SK-N-SH (cell line): Measurements from ENCODE around the gene DLG2. TPM values are rescaled to one million over a fixed set of nuclear protein-coding genes. Genes with fewer than 3 reads are reported as not detected.

Experiments
- CTCF ChIA-PET: fragments of 300-600, 350-600 bp; formaldehyde crosslinking; extraction: SDS; loops from one replicate; lab custom pipeline; 2021; lab: Yijun Ruan, JAX
- POLR2A ChIA-PET: fragments of 350-600 bp; sonication (Branson Sonifier 250); formaldehyde crosslinking; extraction: SDS; loops from one replicate; lab custom pipeline; 2020; ENCODE audit warnings: antibody characterized with exemption, inconsistent platforms; lab: Yijun Ruan, JAX
- DNase-seq: peaks from one replicate; pipeline ENCODE4 v3.0.0; 2012
- H2AFZ ChIP-seq: fragments of 200-600 bp; sonication (generic); 2 replicates; pipeline ENCODE4 v1.8.1; 2016; ENCODE audit warnings: antibody characterized with exemption, mild to moderate bottlenecking, low read depth
- H3F3A ChIP-seq: fragments of 200-600 bp; sonication (generic); replicated peaks from 2 replicates; pipeline ENCODE3; 2016; ENCODE audit warnings: antibody characterized with exemption, mild to moderate bottlenecking; ENCODE audit not compliant: insufficient read depth
- H3K27ac ChIP-seq, 2 experiments: fragments of 200-500 bp in 1 of 2; fragments of 200-600 bp in 1 of 2; sonication (Bioruptor generic) in 1 of 2; sonication (generic), shearing (Covaris generic) in 1 of 2; 2 replicates each; pipeline versions ENCODE4 v1.5.1 to v1.6.1; 2014 to 2016; ENCODE audit warnings: low read depth in 2 of 2, inconsistent platforms in 1 of 2, low read length in 1 of 2, mild to moderate bottlenecking in 1 of 2, mixed read lengths in 1 of 2
- H3K27me3 ChIP-seq: fragments of 200-600 bp; sonication (generic), shearing (Covaris generic); 2 replicates; pipeline ENCODE4 v1.6.1; 2016; ENCODE audit warnings: mixed run types; ENCODE audit not compliant: insufficient read depth
- H3K36me3 ChIP-seq, 2 experiments: fragments of 200-500 bp in 1 of 2; fragments of 200-600 bp in 1 of 2; sonication (Bioruptor generic) in 1 of 2; sonication (generic) in 1 of 2; replicated peaks in 1 of 2; 2 replicates each; pipeline versions ENCODE3 to v1.5.1; 2014 to 2016; ENCODE audit warnings: low read length in 1 of 2, mild to moderate bottlenecking in 1 of 2; ENCODE audit not compliant: insufficient read depth in 2 of 2, control insufficient read depth in 1 of 2
- H3K4me1 ChIP-seq, 2 experiments: fragments of 200-500 bp in 1 of 2; fragments of 200-600 bp in 1 of 2; sonication (Bioruptor generic) in 1 of 2; sonication (generic), shearing (Covaris generic) in 1 of 2; 2 replicates each; pipeline versions ENCODE4 v1.5.1 to v1.6.1; 2014 to 2016; ENCODE audit warnings: low read depth in 1 of 2, low read length in 1 of 2, mixed run types in 1 of 2; ENCODE audit not compliant: insufficient read depth in 2 of 2, control insufficient read depth in 1 of 2
- H3K4me2 ChIP-seq: fragments of 200-600 bp; sonication (generic), shearing (Covaris generic); 2 replicates; pipeline ENCODE4 v1.6.1; 2017; ENCODE audit warnings: mixed run types
- H3K4me3 ChIP-seq, 2 experiments: fragments of 200-500 bp in 1 of 2; fragments of 200-600 bp in 1 of 2; sonication (Bioruptor generic) in 1 of 2; sonication (generic), shearing (Covaris generic) in 1 of 2; 2 replicates each; pipeline versions ENCODE4 v1.5.1 to v1.8.1; 2014 to 2016; ENCODE audit warnings: low read depth in 2 of 2, inconsistent platforms in 1 of 2, low read length in 1 of 2, mild to moderate bottlenecking in 1 of 2, mixed read lengths in 1 of 2, moderate library complexity in 1 of 2
- H3K79me2 ChIP-seq: fragments of 200-600 bp; sonication (generic); 2 replicates; pipeline ENCODE4 v1.8.1; 2017; ENCODE audit warnings: mild to moderate bottlenecking; ENCODE audit not compliant: insufficient read depth
- H3K9ac ChIP-seq: fragments of 200-600 bp; sonication (generic); 2 replicates; pipeline ENCODE4 v1.6.1; 2017; ENCODE audit warnings: mixed run types
- H3K9me2 ChIP-seq: fragments of 200-600 bp; sonication (generic); 2 replicates; pipeline ENCODE4 v1.6.1; 2017; ENCODE audit warnings: mixed run types
- H3K9me3 ChIP-seq: fragments of 200-600 bp; sonication (generic); 2 replicates; pipeline ENCODE4 v1.6.1; 2017; ENCODE audit warnings: mixed run types, mild to moderate bottlenecking, moderate library complexity
- H4K20me1 ChIP-seq: fragments of 200-600 bp; sonication (generic); 2 replicates; pipeline ENCODE4 v1.6.1; 2017; ENCODE audit warnings: mild to moderate bottlenecking, mixed run types; ENCODE audit not compliant: insufficient read depth
- ELF1 ChIP-seq: IDR thresholded peaks from 2 replicates; pipeline ENCODE4 v1.4.0; 2012
- FOSL2 ChIP-seq: IDR thresholded peaks from 2 replicates; pipeline ENCODE4 v1.4.0; 2012; ENCODE audit warnings: low read depth, mild to moderate bottlenecking, moderate library complexity, borderline replicate concordance
- FOXJ3 ChIP-seq: sonication (generic); formaldehyde crosslinking; IDR thresholded peaks from 2 replicates; pipeline ENCODE4 v1.5.1; 2020; ENCODE audit warnings: mild to moderate bottlenecking, missing genetic modification reagents
- FOXM1 ChIP-seq: IDR thresholded peaks from 2 replicates; pipeline ENCODE4 v1.4.0; 2012; ENCODE audit warnings: low read depth, mild to moderate bottlenecking
- GABPA ChIP-seq: IDR thresholded peaks from 2 replicates; pipeline ENCODE4 v1.4.0; 2012; ENCODE audit warnings: low read depth, mild to moderate bottlenecking
- GATA2 ChIP-seq: sonication (generic); formaldehyde crosslinking; IDR thresholded peaks from 2 replicates; pipeline ENCODE4 v1.5.0; 2020; ENCODE audit warnings: mild to moderate bottlenecking, missing genetic modification reagents
- IRF3 ChIP-seq: fragments of 150-350 bp; IDR thresholded peaks from 2 replicates; pipeline ENCODE4 v1.6.1; 2016; ENCODE audit warnings: mild to moderate bottlenecking, low read depth, low read length
- MEF2A ChIP-seq: IDR thresholded peaks from 2 replicates; pipeline ENCODE4 v1.4.0; 2012; ENCODE audit warnings: low read depth, borderline replicate concordance
- NRF1 ChIP-seq: IDR thresholded peaks from 2 replicates; pipeline ENCODE4 v1.6.1; 2012; ENCODE audit warnings: low read depth, mild to moderate bottlenecking, low read length
- RAD21 ChIP-seq: IDR thresholded peaks from 2 replicates; pipeline ENCODE4 v1.6.1; 2012; ENCODE audit warnings: mild to moderate bottlenecking, low read length
- RCOR1 ChIP-seq: fragments of 150-350 bp; IDR thresholded peaks from 2 replicates; pipeline ENCODE4 v1.6.1; 2017; ENCODE audit warnings: antibody characterized with exemption, low read length
- RFX5 ChIP-seq: IDR thresholded peaks from 2 replicates; pipeline ENCODE4 v1.6.1; 2012; ENCODE audit warnings: mild to moderate bottlenecking, improper control_type of control experiment, low read length
- SMC3 ChIP-seq: IDR thresholded peaks from 2 replicates; pipeline ENCODE4 v1.6.1; 2012; ENCODE audit warnings: low read depth, low read length, improper control_type of control experiment
- TAF1 ChIP-seq: IDR thresholded peaks from 2 replicates; pipeline ENCODE4 v1.6.1; 2012; ENCODE audit warnings: low read depth, mild to moderate bottlenecking, low read length, moderate library complexity, borderline replicate concordance
- USF2 ChIP-seq: fragments of 150-350 bp; IDR thresholded peaks from 2 replicates; pipeline ENCODE4 v1.6.1; 2017; ENCODE audit warnings: antibody characterized with exemption, low read length, low read depth, borderline replicate concordance
- WGBS: methylation state at CpG from one replicate; pipeline ENCODE4 v1.1.6; 2017; ENCODE audit warnings: low lambda C conversion rate; 5-methylcytosine and 5-hydroxymethylcytosine counted together
- polyA plus RNA-seq, 3 experiments: library from polyadenylated mRNA; depleted of rRNA; stranded (reverse); fragments of >200 nt; gene quantifications; 2 replicates each; pipeline ENCODE4 v1.2.3, GENCODE V29; 2012
- TF ChIP-seq, protein P1 (sequence below): IDR thresholded peaks from 2 replicates; pipeline ENCODE4 v1.6.1; 2012; ENCODE audit warnings: mild to moderate bottlenecking, low read depth, low read length, moderate library complexity
- TF ChIP-seq, protein P2 (sequence below): IDR thresholded peaks from 2 replicates; pipeline ENCODE4 v1.4.0; 2012; ENCODE audit warnings: low read depth, borderline replicate concordance
- TF ChIP-seq, protein P3 (sequence below): IDR thresholded peaks from 2 replicates; pipeline ENCODE4 v1.4.0; 2012; ENCODE audit warnings: low read depth
- TF ChIP-seq, protein P4 (sequence below): IDR thresholded peaks from 2 replicates; pipeline ENCODE4; 2012

The DLG2 gene
- polyA plus RNA-seq, 1 of the 3 experiments (the other 2 are of a cell fraction), result 0.21 TPM

DNA sequence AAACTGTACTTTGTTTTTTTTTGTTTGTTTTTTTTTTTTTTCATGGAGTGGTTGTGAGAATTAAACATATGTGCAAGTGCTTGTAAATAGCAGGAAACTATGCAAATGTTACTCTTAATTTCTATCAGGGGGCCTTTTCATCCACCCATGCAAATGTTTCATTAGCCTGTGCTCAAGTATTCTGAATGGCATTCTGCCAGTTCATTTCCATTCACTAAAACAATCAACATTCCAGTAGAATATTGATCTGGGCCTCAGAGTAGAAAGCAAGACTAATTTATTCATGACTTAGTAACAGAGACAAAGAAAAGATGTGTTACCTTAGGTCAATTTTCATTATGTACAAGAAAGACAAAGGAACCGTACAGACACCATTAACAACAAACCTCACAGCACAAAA lies 971.4 kb downstream of the DLG2 start:
- no peaks in the 10 kb centered on the region for H3K4me1 ChIP-seq
- no peak overlapping the region for H3K4me2 ChIP-seq
- H3K36me3 ChIP-seq, result no peaks in the 10 kb centered on the region
- no peak overlapping the region for H2AFZ ChIP-seq
- POLR2A ChIA-PET, result no interaction called here
- TF ChIP-seq GABPA (no peak), RAD21 (no peak), FOSL2 (no peak), NRF1 (no peak)
- TF ChIP-seq, protein P1, sequence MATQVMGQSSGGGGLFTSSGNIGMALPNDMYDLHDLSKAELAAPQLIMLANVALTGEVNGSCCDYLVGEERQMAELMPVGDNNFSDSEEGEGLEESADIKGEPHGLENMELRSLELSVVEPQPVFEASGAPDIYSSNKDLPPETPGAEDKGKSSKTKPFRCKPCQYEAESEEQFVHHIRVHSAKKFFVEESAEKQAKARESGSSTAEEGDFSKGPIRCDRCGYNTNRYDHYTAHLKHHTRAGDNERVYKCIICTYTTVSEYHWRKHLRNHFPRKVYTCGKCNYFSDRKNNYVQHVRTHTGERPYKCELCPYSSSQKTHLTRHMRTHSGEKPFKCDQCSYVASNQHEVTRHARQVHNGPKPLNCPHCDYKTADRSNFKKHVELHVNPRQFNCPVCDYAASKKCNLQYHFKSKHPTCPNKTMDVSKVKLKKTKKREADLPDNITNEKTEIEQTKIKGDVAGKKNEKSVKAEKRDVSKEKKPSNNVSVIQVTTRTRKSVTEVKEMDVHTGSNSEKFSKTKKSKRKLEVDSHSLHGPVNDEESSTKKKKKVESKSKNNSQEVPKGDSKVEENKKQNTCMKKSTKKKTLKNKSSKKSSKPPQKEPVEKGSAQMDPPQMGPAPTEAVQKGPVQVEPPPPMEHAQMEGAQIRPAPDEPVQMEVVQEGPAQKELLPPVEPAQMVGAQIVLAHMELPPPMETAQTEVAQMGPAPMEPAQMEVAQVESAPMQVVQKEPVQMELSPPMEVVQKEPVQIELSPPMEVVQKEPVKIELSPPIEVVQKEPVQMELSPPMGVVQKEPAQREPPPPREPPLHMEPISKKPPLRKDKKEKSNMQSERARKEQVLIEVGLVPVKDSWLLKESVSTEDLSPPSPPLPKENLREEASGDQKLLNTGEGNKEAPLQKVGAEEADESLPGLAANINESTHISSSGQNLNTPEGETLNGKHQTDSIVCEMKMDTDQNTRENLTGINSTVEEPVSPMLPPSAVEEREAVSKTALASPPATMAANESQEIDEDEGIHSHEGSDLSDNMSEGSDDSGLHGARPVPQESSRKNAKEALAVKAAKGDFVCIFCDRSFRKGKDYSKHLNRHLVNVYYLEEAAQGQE, result no peak
- H4K20me1 ChIP-seq, result no peaks in the 10 kb centered on the region
- no peaks in the 10 kb centered on the region for H3K9me3 ChIP-seq
- H3F3A ChIP-seq, result no peaks in the 10 kb centered on the region
- CTCF ChIA-PET, result interaction anchor here (1.1 kb wide), 1 partner anchor 91 kb away, joined by 3 read pairs; no protein-coding TSS in a partner anchor
- DNase-seq, result no peak
- H3K9ac ChIP-seq, result no peak overlapping the region
- H3K9me2 ChIP-seq, result no peaks in the 10 kb centered on the region
- H3K4me3 ChIP-seq, result no peak overlapping the region
- no peaks in the 10 kb centered on the region for H3K79me2 ChIP-seq
- no peaks in the 10 kb centered on the region for H3K27me3 ChIP-seq
- 39% methylated on average over 1 of the region's 1 CpG for WGBS
- no peak overlapping the region for H3K27ac ChIP-seq

- no peak overlapping the region for H3K27ac ChIP-seq
- POLR2A ChIA-PET, result no interaction called here
- no peaks in the 10 kb centered on the region for H3K27me3 ChIP-seq
- no peaks in the 10 kb centered on the region for H4K20me1 ChIP-seq
- no peak overlapping the region for H2AFZ ChIP-seq
- no peaks in the 10 kb centered on the region for H3K4me1 ChIP-seq
- no peak overlapping the region for H3K4me3 ChIP-seq
- DNase-seq, result no peak
- no peaks in the 10 kb centered on the region for H3K79me2 ChIP-seq
- CTCF ChIA-PET, result interaction anchor here (0.7 to 1.1 kb wide), 2 partner anchors 16 to 1238 kb away, joined by 3 read pairs; no protein-coding TSS in a partner anchor
- no peaks in the 10 kb centered on the region for H3K9me2 ChIP-seq
- no peak for TF ChIP-seq FOXJ3 (CRISPR knock-in tag)
- TF ChIP-seq IRF3, result no peak
- TF ChIP-seq ELF1, result no peak
- TF ChIP-seq USF2, result no peak
- TF ChIP-seq RFX5, result no peak
- TF ChIP-seq TAF1, result no peak
- TF ChIP-seq, protein P2, sequence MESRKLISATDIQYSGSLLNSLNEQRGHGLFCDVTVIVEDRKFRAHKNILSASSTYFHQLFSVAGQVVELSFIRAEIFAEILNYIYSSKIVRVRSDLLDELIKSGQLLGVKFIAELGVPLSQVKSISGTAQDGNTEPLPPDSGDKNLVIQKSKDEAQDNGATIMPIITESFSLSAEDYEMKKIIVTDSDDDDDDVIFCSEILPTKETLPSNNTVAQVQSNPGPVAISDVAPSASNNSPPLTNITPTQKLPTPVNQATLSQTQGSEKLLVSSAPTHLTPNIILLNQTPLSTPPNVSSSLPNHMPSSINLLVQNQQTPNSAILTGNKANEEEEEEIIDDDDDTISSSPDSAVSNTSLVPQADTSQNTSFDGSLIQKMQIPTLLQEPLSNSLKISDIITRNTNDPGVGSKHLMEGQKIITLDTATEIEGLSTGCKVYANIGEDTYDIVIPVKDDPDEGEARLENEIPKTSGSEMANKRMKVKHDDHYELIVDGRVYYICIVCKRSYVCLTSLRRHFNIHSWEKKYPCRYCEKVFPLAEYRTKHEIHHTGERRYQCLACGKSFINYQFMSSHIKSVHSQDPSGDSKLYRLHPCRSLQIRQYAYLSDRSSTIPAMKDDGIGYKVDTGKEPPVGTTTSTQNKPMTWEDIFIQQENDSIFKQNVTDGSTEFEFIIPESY, result no peak
- TF ChIP-seq MEF2A, result no peak
- no peak for TF ChIP-seq SMC3
- TF ChIP-seq, protein P3, sequence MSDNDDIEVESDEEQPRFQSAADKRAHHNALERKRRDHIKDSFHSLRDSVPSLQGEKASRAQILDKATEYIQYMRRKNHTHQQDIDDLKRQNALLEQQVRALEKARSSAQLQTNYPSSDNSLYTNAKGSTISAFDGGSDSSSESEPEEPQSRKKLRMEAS, result no peak
- TF ChIP-seq, protein P4, sequence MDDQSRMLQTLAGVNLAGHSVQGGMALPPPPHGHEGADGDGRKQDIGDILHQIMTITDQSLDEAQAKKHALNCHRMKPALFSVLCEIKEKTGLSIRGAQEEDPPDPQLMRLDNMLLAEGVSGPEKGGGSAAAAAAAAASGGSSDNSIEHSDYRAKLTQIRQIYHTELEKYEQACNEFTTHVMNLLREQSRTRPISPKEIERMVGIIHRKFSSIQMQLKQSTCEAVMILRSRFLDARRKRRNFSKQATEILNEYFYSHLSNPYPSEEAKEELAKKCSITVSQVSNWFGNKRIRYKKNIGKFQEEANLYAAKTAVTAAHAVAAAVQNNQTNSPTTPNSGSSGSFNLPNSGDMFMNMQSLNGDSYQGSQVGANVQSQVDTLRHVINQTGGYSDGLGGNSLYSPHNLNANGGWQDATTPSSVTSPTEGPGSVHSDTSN, result no peak
- no peak for TF ChIP-seq RCOR1
- TF ChIP-seq GATA2 (CRISPR knock-in tag), result no peak
- TF ChIP-seq FOXM1, result no peak
- TF ChIP-seq GABPA, result no peak
- no peak overlapping the region for H3K9ac ChIP-seq
- no peak overlapping the region for H3K4me2 ChIP-seq
- no peaks in the 10 kb centered on the region for H3K9me3 ChIP-seq
- no peaks in the 10 kb centered on the region for H3F3A ChIP-seq
- H3K36me3 ChIP-seq, result no peaks in the 10 kb centered on the region
- WGBS, result 49% methylated on average over 5 of the region's 5 CpGs
Measured at GRCh38 chr11:84648471-84648870, 978.7 kb downstream of the DLG2 start.
